HG02885 (cell line): ENCODE data around the gene NIPSNAP3A.

Experiments
- ATAC-seq: cut with Tn5 transposase; IDR thresholded peaks from one replicate; pipeline ENCODE4 v1.9.1; 2021; ENCODE audit warnings: mild to moderate bottlenecking; ENCODE audit not compliant: unreplicated experiment, poor library complexity

Gene NIPSNAP3A

DNA sequence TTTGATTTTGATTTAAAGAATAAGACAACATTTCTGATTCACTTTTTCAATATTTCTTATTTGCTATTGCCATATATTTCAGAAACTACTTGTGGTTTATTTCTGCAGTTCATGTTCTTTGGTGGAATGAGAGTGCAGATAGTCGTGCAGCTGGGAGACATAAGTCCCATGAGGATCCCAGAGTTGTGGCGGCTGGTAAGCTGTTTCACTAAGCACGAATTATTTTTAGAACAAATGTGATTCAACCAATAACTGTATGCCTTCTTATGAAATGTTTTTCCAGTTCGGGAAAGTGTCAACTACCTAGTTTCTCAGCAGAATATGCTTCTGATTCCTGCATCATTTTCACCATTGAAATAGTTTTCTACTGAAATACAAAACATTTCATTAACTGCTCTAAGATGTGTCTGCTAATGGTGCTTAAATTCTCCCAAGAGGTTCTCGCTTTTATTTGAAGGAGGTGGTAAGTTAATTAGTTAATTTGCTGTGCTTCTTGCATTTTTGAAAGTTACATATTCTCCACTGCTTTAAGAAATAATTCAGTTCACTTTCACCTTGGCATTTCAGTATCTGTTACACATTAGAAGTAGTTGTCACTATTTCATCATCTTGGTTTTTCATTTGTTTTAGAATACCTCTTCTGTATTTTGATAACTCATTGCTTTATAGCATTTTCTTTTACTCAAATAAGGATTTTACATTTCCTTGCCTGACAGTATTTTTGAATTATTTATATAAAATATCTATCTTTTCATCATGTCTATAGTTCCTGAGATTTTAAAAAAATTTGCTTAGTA, 25.4 kb downstream of the NIPSNAP3A start:
- ATAC-seq: peak; percentile 34

DNA sequence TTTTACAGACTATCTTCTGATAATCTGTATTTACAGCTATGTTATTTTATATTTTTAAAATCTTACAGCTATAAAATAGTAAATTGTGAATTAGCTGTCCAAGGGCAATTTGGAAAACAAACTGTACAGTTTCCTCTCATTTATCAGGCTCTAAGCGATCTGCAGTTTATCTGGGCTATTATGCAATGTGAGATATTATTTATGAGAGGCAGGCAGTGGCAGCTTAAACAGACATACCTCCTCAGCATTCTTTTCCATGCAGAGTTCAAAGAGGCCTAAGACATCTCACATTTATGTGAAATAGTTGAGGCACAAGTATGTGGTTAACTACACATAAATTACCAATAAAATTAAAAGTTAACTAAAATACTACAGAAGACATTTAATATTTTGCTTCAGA, 26.6 kb downstream of the NIPSNAP3A start:
- no peak for ATAC-seq

DNA sequence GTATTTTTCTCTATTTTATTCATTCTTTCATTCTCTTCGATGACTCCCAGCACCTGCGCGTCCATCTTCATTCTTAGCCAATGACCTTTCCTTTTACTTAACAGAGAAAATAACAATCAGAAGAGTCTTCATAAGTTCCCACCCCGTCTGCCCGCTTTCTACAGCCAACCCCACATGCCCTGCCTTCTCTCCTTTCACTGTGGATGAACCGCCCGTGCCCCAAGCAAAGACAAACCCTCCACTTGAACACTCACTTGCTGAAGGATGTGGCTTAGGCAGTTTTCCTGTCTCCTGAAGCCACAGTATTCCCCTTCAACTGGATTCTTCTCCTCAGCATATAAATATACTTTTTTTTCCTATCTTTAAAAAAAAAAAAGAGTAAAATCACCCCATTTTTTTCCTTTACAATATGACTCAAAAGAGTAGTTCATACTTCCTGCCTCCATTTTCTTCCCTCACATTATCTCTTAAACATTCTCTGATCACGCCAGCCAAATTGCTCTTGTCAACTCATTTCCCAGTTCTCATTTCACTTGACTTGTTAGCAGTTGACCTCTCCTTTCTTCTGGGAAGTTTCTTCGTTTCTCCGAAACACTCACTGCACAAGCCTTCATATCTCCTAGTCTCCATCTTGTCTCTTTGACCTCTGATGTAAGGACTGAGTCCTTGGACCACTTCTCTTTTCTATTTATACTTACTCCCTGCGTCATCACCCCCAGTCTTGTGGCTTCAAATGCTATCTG, 27.5 kb downstream of the NIPSNAP3A start:
- ATAC-seq: peak; percentile 90

DNA sequence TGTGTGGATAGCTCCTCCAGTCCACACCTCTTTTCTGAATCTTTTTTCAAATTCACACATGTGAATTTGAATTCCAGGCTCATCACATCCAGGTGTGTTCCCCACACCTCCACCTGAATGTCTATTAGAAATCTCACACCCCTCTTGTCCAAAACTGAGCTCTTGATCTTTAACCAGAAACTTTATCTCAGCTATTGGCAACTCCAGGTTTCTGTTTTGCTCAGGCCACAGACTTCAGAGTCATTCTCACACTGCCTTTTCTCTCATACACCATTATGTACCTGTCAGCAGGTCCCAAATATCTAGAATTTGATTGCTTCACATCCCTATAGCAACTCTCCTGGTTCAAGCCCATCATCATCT, 28.1 kb downstream of the NIPSNAP3A start:
- peak; percentile 69 for ATAC-seq

GRCh38 chr9:104775976-104776375, 28.5 kb downstream of the NIPSNAP3A start:
- no peak for ATAC-seq

DNA sequence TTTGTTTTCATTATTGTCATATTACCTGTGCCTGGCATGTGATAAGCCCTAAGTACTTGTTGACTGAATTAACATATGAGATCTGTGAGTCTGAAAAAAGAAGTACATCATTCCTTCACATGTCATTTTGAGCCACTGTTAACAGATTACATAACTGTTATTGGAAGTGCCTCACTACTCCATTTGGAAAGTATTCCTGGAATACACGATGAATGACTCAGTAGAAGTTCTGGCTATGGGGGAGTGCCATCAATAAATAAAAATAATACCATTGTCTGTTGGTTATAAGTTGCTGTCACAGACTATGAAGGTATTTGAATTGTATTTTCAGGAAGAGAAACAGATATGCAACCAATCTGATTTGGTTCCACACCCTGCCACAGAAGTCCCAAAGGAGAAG, 29.3 kb downstream of the NIPSNAP3A start:
- ATAC-seq: no peak

GRCh38 chr9:104778802-104779201, 31.3 kb downstream of the NIPSNAP3A start:
- ATAC-seq: no peak

- ATAC-seq: no peak
Observed at GRCh38 chr9:104779334-104779733, 31.9 kb downstream of the NIPSNAP3A start.

DNA sequence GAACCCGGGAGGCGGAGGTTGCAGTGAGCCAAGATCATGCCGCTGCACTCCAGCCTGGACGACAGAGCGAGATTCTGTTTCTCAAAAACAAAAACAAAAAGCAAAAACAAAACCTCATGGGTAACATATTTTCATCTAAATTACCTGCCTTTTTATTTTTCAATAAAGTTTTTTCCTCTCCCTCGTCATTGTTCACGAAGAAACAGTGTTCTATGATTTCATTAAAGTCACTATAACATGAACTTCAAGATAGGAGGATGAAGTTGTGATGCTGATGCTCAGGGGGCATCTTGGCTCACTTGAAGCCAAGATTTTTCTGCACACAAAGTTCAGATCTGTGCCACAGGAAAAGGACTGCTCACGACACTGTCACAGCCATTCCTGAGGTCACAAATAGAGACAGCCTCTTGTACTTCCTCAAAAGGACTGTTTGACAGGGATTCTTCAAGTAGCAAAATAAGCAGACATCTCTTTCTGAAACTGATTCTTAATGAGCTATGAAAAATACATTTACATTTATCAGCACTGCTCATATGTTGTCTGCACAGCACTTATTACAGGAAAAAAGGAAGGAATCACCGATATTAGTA, 32.6 kb downstream of the NIPSNAP3A start:
- no peak for ATAC-seq

- peak; percentile 50 for ATAC-seq
Observed at GRCh38 chr9:104780796-104781395, 33.4 kb downstream of the NIPSNAP3A start.

DNA sequence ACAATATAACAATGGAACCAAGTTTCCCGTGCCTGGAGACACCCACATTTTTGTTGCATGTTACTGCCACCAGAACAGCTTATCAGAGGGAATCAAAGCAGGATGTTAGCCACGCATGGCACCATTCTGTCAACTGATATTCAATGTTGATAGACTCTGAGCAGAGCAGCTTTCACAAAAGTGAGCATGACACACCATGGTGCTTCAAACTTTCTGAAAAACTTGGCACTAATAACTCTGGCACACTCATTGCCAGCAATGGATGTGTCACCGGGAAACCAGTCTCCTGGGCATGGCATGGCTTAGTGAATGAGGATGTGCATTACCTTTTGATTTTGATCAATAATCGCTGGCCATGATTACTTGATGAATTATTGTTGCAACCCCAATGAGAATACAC, 36.1 kb downstream of the NIPSNAP3A start:
- no peak for ATAC-seq

DNA sequence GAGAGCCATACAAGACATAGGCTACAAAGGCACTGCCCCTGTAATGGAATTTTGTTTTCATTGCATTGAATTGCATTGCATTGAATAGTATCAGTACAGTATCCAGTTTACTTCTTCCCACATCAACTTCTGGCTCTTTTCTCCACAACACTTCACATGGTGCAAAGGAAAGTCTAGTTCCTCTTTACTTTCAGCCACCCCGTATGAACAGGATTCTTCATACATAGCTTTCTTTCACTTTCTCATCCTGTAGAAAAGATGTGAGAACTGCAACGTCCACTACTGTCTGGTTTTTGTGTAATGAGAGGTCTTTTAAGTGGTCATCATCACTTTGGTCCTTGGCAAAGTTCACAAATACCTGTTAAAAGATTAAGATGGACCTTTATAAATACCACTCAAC, 36.6 kb downstream of the NIPSNAP3A start:
- peak; percentile 92 for ATAC-seq

GRCh38 chr9:104786293-104786692, 38.8 kb downstream of the NIPSNAP3A start:
- no peak for ATAC-seq

DNA sequence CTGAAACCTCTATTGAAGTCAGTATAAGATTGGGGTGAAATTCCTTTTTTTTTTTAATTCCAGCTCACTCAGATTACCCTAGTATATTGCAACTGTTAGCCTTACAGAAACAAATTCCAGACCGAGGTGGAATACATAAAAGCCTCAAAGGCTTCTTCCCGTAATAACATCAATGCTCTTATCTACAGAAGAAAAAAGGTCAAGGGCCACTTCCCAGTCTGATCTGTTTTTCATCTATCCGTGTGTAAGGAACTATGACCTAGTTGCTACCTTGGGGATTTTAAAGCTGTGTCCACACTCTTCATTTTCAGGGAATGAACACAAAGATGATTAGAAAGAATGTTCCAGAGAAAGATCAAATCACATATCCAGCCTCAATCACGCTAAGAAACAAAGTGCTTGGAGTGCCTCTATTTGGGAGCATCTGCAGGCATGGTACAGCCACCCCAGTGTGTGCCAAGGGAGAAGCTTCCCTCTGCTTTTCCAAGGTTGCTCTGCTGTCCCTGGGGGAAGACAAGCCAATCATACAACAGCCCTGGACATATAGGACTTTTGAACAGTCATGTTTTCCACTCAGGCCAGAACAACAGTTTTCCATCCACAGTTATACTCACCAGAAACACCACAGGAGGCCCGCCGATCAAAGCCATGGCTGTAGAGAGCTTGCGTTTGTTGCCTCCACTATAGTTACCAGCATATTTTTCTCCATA, 40.0 kb downstream of the NIPSNAP3A start:
- ATAC-seq: no peak

- ATAC-seq: no peak
Observed at GRCh38 chr9:104788251-104788650, 40.8 kb downstream of the NIPSNAP3A start.

- no peak for ATAC-seq
Observed at GRCh38 chr9:104794070-104794469, 46.6 kb downstream of the NIPSNAP3A start.

- ATAC-seq: no peak
Observed at GRCh38 chr9:104795082-104795481, 47.6 kb downstream of the NIPSNAP3A start.

GRCh38 chr9:104795857-104796256, 48.4 kb downstream of the NIPSNAP3A start:
- no peak for ATAC-seq

DNA sequence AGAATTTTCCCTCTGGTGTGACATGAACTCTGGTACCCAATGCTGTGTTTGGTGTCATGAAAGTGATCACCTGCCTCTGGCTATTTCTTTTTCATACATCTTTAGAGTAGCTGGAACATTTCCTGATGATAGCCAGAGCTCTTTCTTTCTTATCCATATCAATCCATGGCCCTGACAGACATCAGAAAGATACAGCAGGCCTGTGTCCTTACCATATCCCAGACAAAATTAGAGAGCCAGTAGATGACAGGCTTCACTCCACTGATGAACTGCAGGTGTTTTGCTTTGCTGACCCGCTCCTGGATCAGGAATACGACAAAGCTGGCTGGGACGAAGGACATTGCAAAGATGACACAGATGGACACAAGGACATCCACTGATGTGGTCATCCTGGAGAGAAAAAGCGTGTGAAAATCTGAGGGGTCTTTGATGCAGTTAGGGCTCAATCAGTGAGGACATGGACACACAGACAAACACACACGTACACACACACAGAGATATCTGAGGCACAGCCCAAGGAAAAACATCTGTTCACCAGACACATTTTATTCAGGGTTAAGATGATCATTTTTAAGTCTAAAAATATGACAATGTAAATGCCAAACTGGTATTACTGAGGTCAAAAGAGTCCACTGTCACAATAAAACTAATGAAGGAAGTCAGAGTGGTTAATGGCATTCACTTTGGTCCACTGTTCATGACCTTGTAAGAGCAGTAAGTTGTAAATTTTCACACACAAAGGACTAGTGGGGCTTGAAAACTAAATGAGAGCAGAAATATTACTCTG, 50.9 kb downstream of the NIPSNAP3A start:
- no peak for ATAC-seq
